Naive thymus-derived CD8-positive, alpha-beta T cell (primary cell): ENCODE measurements around the gene LSM3. TPM values are rescaled to one million over a fixed set of nuclear protein-coding genes. Genes with fewer than 3 reads are reported as not detected.

Experiments
- ATAC-seq, 2 donors: fragments of 150-1000 bp; cut with Tn5 transposase in 1 of 2; sonication (Bioruptor Pico), chemical (Tn5 transposase) in 1 of 2; 1 replicate in 1 of 2; 2 replicates in 1 of 2; pipeline ENCODE4 v1.10.0; 2021; ENCODE audit warnings: mild to moderate bottlenecking in 2 of 2, moderate library complexity in 2 of 2
- POLR2A ChIA-PET: fragments of 350-600 bp; sonication (Branson Sonifier 250); formaldehyde crosslinking; loops from one replicate; lab custom pipeline; 2021; ENCODE audit warnings: antibody characterized with exemption; lab: Charles Lee
- DNase-seq, 10 donors: peaks; one replicate each; pipeline versions ENCODE4 v3.0.0 to v3.0.0-alpha.2; 2020 to 2022
- H3K27ac Mint-ChIP-seq, 10 donors: one replicate each; pipeline ENCODE4 v1.8.0; 2020 to 2022; ENCODE audit warnings: mild to moderate bottlenecking in 10 of 10, mixed read lengths in 10 of 10, moderate library complexity in 4 of 10, inconsistent platforms in 1 of 10
- H3K27me3 Mint-ChIP-seq, 5 donors: one replicate each; pipeline ENCODE4 v1.8.0; 2021 to 2022; ENCODE audit warnings: mixed read lengths in 5 of 5
- H3K36me3 Mint-ChIP-seq, 3 donors: one replicate each; pipeline ENCODE4 v1.8.0; 2020 to 2022; ENCODE audit warnings: mixed read lengths in 3 of 3, mild to moderate bottlenecking in 2 of 3, inconsistent platforms in 1 of 3
- H3K4me1 Mint-ChIP-seq, 4 donors: one replicate each; pipeline ENCODE4 v1.8.0; 2021 to 2022; ENCODE audit warnings: mixed read lengths in 4 of 4
- H3K4me3 Mint-ChIP-seq, 10 donors: one replicate each; pipeline ENCODE4 v1.8.0; 2020 to 2022; ENCODE audit warnings: mild to moderate bottlenecking in 10 of 10, mixed read lengths in 10 of 10, moderate library complexity in 6 of 10, inconsistent platforms in 1 of 10
- H3K9me3 Mint-ChIP-seq, 9 donors: one replicate each; pipeline ENCODE4 v1.8.0; 2020 to 2022; ENCODE audit warnings: mixed read lengths in 9 of 9, mild to moderate bottlenecking in 3 of 9, inconsistent platforms in 1 of 9, moderate library complexity in 1 of 9
- polyA plus RNA-seq, 3 donors: library from polyadenylated mRNA; unstranded; fragments of 300-500 nt; fragmentation: Illumina TruSeq; gene quantifications; one replicate each; pipeline ENCODE4 v1.2.3, GENCODE V29; 2021
- total RNA-seq, 8 experiments: library from RNA in 2 of 8; stranded (reverse) in 2 of 8; gene quantifications; one replicate each; pipeline ENCODE4 v1.2.3 and lab custom pipeline; 2021 to 2026

LSM3 gene
- total and polyA plus RNA-seq, 5 experiments from 2014 or later: 10.4 to 26.5 (median 20.8) TPM

DNA sequence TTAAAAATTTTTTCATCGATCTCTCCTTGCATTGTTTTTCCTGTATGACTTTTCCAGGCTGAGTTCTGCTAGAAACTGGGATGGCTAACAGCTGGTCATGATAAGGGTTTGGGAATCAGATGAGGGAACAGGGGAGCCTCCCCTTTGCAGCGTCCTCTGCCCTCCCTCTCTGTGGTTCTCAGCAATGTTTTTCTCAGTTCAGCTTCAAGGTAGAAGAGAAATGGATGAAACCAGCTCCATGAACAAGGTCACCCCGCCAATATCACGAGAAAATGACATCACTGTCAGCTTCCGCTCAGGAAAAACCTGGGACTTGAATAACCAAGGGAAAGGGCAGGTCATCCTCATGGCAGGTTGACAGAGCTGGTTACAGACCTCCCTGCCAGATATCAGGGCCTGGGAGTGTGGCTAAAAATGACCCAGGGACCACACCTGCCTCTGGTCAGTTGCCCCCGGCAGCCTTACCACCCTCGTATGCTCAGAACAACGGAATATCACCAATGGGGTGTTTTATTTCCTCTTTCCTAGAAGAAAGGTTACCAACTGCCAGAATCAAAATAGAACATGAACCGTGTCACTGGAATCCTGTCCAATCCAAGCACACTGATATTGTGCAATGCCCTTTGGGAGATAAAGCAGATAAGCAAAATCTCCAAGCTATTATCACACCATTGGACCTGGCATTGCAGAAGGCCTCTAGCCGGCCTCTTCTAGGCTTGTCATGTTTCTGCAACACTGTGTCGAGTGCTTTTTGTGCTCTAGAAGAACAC, 26.1 kb downstream of the LSM3 start:
- Mint-ChIP-seq H3K27ac (no peak overlapping the region), H3K9me3 (no peaks in the 10 kb centered on the region), H3K36me3 (peaks cover 0 to 4% (median 0%) of the 10 kb centered on the region in 3 donors), H3K27me3 (no peaks in the 10 kb centered on the region), H3K4me3 (no peak overlapping the region), H3K4me1 (peaks cover 4 to 7% (median 5%) of the 10 kb centered on the region in 4 donors)
- ATAC-seq (no peak), DNase-seq (no peak)
- POLR2A ChIA-PET: interaction anchor here (1.6 kb wide), 1 partner anchor 308 kb away, joined by 8 read pairs; no protein-coding TSS in a partner anchor

DNA sequence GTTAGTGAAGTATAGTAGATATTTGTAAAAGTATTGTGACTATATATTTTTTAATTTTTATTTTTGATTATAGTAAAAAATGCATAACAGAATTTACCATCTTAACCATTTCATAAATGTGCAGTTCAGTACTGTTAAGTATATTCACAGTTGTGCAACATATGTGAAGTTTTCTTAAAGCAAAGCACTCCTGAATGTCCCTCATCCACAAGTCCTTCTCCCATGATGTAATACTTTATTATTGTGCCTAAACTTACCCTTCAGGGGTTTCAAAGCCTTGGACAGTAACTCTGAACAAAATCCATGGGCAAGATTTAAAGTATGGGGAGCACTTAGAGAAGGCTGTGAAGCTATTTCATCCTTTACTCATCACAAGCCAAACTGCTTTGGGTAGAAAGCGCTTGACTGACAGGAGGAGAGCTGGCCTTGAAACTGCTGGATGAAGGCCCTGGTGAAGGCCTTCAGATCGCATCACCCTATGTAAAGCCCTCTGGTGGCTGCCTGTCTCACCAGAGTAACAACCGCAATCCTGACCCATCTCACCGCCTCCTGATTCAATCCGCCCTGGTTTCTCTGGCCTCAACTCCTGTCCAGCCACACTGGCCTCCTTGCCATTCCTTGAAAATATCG, 28.0 kb downstream of the LSM3 start:
- DNase-seq: no peak
- no peak for ATAC-seq
- Mint-ChIP-seq H3K27me3 (no peaks in the 10 kb centered on the region), H3K4me3 (no peak overlapping the region), H3K27ac (no peak overlapping the region), H3K9me3 (no peaks in the 10 kb centered on the region), H3K4me1 (peaks cover 4 to 7% (median 5%) of the 10 kb centered on the region in 4 donors), H3K36me3 (no peaks in the 10 kb centered on the region)
- POLR2A ChIA-PET: no interaction called here

DNA sequence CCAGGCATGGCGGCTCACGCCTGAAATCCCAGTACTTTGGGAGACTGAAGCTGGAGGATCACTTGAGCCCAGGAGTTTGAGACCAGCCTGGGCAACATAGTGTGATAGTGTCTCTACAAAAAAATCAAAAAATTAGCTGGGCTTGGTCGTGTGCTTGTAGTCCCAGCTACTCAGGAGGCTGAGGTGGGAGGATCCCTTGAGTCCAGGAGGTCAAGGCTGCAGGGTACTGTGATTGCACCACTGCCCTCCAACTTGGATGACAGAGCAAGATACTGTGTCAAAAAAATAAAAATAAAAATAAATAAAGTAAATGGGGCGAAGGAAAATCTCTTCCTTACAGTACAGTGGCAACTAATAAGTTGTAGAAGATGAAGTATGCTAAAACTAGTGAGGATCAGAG, 29.6 kb downstream of the LSM3 start:
- H3K36me3 Mint-ChIP-seq: no peaks in the 10 kb centered on the region
- H3K4me3 Mint-ChIP-seq: no peak overlapping the region
- H3K4me1 Mint-ChIP-seq: peaks cover 4 to 6% (median 5%) of the 10 kb centered on the region in 4 donors
- POLR2A ChIA-PET: no interaction called here
- no peak for ATAC-seq
- H3K9me3 Mint-ChIP-seq: no peaks in the 10 kb centered on the region
- H3K27me3 Mint-ChIP-seq: no peaks in the 10 kb centered on the region
- no peak for DNase-seq
- H3K27ac Mint-ChIP-seq: no peak overlapping the region

DNA sequence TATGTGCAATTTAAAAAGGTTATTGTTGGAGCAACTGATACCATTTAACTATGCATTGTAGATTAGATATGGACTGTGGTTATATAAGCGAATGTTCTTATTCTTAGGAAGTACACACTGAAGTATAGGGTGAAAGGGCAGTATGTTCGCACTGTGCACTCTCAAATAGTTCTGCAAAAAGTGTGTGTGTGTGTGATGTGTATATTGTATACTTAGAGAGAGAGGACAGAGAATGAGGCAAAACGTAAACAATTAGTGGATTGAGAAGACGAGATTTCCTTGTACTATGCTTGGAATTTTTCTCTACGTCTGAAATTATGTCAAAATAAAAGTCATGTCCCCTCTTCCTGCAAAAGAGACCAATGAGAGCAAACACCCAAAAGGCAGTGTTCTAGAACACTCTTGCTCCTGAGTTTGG, 30.4 kb downstream of the LSM3 start:
- H3K4me1 Mint-ChIP-seq: no peaks in the 10 kb centered on the region
- ATAC-seq: no peak
- no peaks in the 10 kb centered on the region for H3K36me3 Mint-ChIP-seq
- POLR2A ChIA-PET: no interaction called here
- no peak for DNase-seq
- no peaks in the 10 kb centered on the region for H3K27me3 Mint-ChIP-seq
- H3K27ac Mint-ChIP-seq: no peak overlapping the region
- no peaks in the 10 kb centered on the region for H3K9me3 Mint-ChIP-seq
- no peak overlapping the region for H3K4me3 Mint-ChIP-seq

DNA sequence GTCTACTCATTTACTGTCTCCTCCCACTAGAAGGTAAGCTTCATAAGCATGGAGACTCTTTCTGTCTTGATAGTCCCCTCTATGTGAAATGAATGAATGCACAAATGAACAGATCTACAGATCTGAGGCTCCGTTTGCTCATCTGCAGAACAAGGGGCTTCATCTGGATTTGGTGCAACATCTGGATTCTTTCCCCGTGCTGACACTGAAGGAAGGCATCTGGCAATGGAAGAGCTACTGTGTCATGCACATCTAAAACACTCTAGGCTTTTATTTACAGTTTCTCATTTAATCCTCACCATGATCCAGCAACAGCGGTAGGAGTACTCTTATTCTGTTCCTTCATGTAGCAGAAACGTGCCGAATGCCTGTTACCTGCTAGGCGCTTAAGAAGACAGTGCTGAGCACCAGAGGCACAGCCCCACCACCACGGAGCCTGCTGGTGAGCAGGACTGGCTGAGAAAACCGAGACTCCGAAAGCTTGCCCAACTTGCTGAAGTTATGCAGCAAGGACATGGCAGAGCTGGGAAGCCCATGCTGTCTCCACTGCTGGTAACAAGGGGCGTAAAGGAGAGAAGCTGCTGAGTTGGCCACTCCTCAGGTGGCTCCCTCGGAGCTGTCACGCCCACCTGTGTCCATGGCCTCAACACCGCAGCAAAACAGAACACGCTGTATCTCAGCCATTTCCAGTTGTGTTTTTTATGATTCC, 31.1 kb downstream of the LSM3 start:
- no peak for DNase-seq
- Mint-ChIP-seq H3K4me3 (no peak overlapping the region), H3K9me3 (no peaks in the 10 kb centered on the region), H3K36me3 (no peaks in the 10 kb centered on the region), H3K27me3 (no peaks in the 10 kb centered on the region), H3K4me1 (no peaks in the 10 kb centered on the region), H3K27ac (no peak overlapping the region)
- POLR2A ChIA-PET: no interaction called here
- ATAC-seq: no peak

DNA sequence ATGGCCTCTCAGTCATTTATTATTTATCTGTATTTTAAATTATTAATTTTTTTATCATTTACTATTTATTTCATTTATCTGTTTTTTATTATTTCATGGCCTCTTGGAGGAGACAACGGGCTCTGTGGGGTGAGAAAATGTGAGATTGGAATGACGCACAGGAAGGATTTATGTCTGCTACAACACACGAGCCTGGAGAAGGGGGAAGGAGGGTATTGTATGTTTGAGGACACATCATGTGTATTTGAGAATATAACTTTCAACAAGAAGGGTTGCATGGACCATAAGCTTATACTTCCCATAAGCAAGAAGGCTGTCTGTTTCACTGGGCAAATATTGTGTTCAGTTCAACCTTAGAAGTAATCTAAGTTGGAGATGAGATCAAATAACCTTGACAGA, 31.7 kb downstream of the LSM3 start:
- ATAC-seq (no peak), DNase-seq (no peak)
- no peak overlapping the region for H3K27ac Mint-ChIP-seq
- H3K36me3 Mint-ChIP-seq: no peaks in the 10 kb centered on the region
- H3K9me3 Mint-ChIP-seq: no peaks in the 10 kb centered on the region
- POLR2A ChIA-PET: no interaction called here
- H3K27me3 Mint-ChIP-seq: no peaks in the 10 kb centered on the region
- no peaks in the 10 kb centered on the region for H3K4me1 Mint-ChIP-seq
- no peak overlapping the region for H3K4me3 Mint-ChIP-seq

DNA sequence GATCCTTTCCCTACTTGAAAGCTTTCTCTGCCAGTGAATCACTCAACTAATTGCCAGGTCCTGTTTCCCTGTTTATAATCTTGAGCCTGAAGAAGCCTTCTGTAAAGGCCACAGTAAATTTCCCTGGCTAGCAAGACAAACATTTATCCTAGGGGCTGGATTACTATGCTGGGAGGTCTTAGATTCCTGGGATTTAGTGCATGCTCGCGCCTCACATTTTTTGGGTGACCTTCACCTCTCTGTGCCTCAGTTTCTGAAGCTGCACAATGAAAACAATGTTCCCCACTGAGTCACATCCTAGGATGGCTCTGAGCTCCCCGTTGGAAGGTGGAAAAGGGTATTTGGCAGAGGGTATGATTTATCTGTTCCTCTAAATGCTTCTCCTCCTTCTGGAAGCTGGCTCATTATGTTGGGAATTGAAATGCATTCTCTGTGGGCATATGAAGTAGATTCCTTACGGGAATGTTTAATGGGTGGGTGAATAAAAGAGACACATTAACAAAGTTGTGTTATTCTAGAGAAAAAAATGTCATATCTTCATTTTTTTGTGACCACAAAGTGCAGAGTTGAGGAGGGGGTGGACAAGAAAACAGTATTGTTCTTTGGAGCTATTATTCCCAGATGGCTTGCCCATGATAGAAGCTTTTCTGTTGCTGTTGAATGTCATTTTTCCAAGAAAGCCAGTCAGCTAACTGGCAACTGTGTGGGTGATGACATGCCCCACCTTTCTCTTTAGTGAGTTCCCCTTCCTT, 32.4 kb downstream of the LSM3 start:
- Mint-ChIP-seq H3K27me3 (no peaks in the 10 kb centered on the region), H3K4me3 (no peak overlapping the region), H3K4me1 (no peaks in the 10 kb centered on the region), H3K36me3 (no peaks in the 10 kb centered on the region), H3K27ac (no peak overlapping the region), H3K9me3 (no peaks in the 10 kb centered on the region)
- no peak for DNase-seq
- no peak for ATAC-seq
- POLR2A ChIA-PET: no interaction called here

DNA sequence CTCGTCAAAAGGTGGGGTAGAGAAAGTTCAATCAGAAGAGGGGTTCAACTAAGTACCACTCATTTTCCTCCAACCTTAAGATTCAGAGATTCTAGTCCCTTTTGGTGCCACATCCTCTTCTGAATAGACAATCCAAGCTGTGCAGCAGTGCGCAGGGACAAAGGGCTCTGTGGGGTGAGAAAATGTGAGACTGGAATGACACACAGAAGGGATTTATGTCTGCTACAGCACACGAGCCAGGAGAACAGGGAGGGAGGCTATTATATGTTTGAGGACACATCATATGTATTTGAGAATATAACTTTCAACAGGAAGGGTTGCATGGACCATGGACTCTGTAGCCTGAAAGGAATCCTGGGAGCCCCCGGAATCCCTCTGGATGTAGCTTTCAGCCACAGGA, 33.0 kb downstream of the LSM3 start:
- Mint-ChIP-seq H3K27ac (peak overlapping the region in 1 of 10 donors; percentile 67), H3K4me3 (no peak overlapping the region), H3K27me3 (no peaks in the 10 kb centered on the region), H3K9me3 (no peaks in the 10 kb centered on the region), H3K4me1 (peaks cover 0 to under 1% (median 0%) of the 10 kb centered on the region in 4 donors), H3K36me3 (no peaks in the 10 kb centered on the region)
- no peak for DNase-seq
- ATAC-seq: no peak
- POLR2A ChIA-PET: no interaction called here

DNA sequence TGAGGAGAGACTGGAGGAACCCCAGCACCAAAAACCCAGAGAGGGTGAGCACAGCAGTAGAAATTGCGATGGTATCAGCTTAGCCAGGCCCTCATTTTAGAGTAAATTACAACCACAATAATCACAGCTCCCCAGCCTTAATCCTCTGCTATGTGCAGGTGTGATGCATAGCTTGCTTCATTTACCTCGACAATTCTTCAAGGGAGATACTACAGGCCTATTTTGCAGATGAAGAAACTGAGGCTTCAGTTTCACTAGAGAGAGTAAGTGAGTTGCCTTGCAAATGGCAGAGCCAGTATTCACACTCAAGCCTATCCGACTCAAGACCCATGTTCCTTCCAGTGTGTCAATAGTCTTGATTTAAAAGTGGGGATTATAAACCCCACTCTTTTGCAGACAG, 33.4 kb downstream of the LSM3 start:
- Mint-ChIP-seq H3K27me3 (no peaks in the 10 kb centered on the region), H3K27ac (no peak overlapping the region), H3K36me3 (no peaks in the 10 kb centered on the region), H3K4me1 (peaks cover 0 to 5% (median 0%) of the 10 kb centered on the region in 4 donors), H3K4me3 (no peak overlapping the region), H3K9me3 (no peaks in the 10 kb centered on the region)
- POLR2A ChIA-PET: no interaction called here
- DNase-seq: no peak
- no peak for ATAC-seq

DNA sequence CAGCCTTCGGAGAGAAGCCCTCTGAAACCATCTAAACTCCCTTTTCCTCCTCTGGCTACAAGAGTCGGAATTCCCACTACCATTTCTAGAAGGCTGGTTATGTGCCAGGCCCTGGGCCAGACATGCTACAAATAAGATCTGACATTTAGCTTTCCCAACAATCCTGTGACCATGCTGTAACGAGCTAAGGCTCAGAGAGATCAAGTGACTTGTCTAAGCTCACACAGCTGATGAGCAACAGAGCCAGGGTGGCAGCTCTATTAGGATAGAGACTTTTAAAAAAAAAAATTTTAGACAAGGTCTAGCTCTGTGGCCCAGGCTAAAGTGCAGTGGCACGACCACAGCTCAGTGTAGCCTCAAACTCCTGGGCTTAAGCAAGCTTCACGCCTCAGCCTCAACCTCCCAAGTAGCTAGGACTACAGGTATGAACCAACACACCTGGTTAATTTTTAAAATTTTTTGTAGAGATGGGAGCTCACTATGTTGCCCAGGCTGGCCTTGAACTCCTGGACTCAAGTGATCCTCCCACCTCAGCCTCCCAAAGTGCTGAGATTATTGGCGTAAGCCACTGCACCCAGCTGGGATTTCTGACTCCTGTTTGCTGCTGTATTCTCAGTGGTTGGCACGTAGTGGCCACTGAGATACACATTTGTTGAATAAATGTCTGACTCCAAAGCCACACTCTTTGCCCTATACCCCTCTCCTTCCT, 34.6 kb downstream of the LSM3 start:
- H3K27me3 Mint-ChIP-seq: no peaks in the 10 kb centered on the region
- no peak for ATAC-seq
- DNase-seq: no peak

DNA sequence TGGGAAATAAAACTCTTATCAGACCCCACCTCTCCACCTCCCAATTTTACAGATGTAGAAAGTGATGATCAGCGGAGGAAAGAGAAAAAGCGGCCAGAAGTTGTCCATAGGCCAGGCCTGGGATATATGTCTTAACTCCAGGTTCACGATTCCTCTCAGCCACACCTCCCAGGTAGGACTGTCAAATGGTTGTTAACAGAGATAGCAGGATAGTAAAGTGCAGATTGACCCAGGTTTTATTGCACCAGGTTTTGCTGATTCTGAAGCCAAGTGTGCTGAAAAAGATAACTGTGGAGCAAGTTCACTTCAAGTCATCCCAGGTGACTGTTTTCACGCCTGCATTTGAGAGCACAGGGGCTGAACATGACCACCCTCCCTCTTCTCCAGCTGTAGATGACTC, 36.1 kb downstream of the LSM3 start:
- DNase-seq (no peak), ATAC-seq (no peak)
- H3K9me3 Mint-ChIP-seq: peaks cover 0 to 5% (median under 1%) of the 10 kb centered on the region in 9 donors
- H3K4me3 Mint-ChIP-seq: no peak overlapping the region
- H3K27ac Mint-ChIP-seq: no peak overlapping the region
- no peaks in the 10 kb centered on the region for H3K27me3 Mint-ChIP-seq
- H3K4me1 Mint-ChIP-seq: peaks cover 0 to 8% (median 0%) of the 10 kb centered on the region in 4 donors
- POLR2A ChIA-PET: no interaction called here
- H3K36me3 Mint-ChIP-seq: peaks cover 0 to 3% (median 2%) of the 10 kb centered on the region in 3 donors

More for the DNA sequence above, 34.6 kb downstream of the LSM3 start:
- Mint-ChIP-seq H3K9me3 (no peaks in the 10 kb centered on the region), H3K4me1 (peaks cover 0 to 8% (median 0%) of the 10 kb centered on the region in 4 donors), H3K36me3 (no peaks in the 10 kb centered on the region), H3K27ac (peak overlapping the region in 1 of 10 donors; percentile 12), H3K4me3 (no peak overlapping the region)
- POLR2A ChIA-PET: interaction anchor here (1.2 kb wide), 1 partner anchor 13 kb away, joined by 3 read pairs; no protein-coding TSS in a partner anchor
